Progenitor cell of endocrine pancreas (in vitro differentiated cells): ENCODE measurements around the gene VIT. TPM values are rescaled to one million over a fixed set of nuclear protein-coding genes. Genes with fewer than 3 reads are reported as not detected.

Experiments
- DNase-seq: peaks from one replicate; pipeline ENCODE4 v3.0.0; 2021; ENCODE audit warnings: low spot score; ENCODE audit not compliant: unreplicated experiment
- H3K27ac Mint-ChIP-seq: 2 replicates; pipeline ENCODE4 v1.8.0; 2021; ENCODE audit warnings: mild to moderate bottlenecking, moderate library complexity, mixed read lengths
- H3K27me3 Mint-ChIP-seq: 2 replicates; pipeline ENCODE4 v1.8.0; 2021; ENCODE audit warnings: mixed read lengths
- H3K36me3 Mint-ChIP-seq: 2 replicates; pipeline ENCODE4 v1.8.0; 2022; ENCODE audit warnings: mixed read lengths; ENCODE audit not compliant: insufficient read depth
- H3K4me1 Mint-ChIP-seq: 2 replicates; pipeline ENCODE4 v1.8.0; 2021; ENCODE audit warnings: low read depth, mixed read lengths
- H3K4me3 Mint-ChIP-seq: 2 replicates; pipeline ENCODE4 v1.8.0; 2021; ENCODE audit warnings: low read depth, mild to moderate bottlenecking, moderate library complexity, mixed read lengths
- H3K9me3 Mint-ChIP-seq: 2 replicates; pipeline ENCODE4 v1.8.0; 2021; ENCODE audit warnings: low read depth, mixed read lengths
- CTCF ChIP-seq: fragments of 200-600 bp; sonication (generic); IDR thresholded peaks from one replicate; pipeline ENCODE4 v1.5.0; 2021; ENCODE audit warnings: antibody characterized with exemption, mild to moderate bottlenecking; ENCODE audit not compliant: unreplicated experiment
- total RNA-seq: library from RNA; stranded (reverse); gene quantifications from 2 replicates; pipeline ENCODE4 v1.2.1, GENCODE V29; 2021

VIT gene
- total RNA-seq, 1 donor from 2014 or later = not detected

DNA sequence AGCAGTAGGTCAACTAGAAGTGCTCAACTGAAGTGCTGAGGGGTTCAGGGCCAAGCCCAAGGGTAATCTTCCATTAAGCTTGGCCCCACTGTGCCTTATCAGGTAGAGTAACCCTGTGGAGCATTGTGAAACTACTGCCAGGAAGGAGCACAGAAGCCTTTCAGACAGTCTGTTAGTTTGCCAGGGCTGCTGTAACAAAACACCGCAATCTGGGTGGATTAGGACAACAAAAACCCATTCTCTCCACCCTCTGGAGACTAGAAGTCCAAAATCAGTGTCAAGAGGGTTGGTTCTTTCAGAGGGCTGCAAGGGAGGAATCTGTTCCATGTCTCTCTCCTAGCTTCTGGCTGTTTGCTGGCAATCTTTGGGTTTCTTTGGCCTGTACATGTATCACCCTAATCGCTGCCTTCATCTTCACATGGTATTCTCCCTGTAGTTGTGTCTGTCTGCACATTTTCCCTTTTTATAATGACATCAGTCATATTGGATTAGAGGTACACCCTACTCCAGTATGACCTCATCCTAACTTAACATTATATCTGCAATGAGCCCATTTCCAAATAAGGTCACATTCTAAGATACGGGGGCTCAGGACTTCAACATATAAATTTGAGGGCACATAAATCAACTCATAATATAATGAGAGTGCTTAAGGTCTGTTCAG is 21.2 kb downstream of the VIT start:
- no peaks in the 10 kb centered on the region for H3K27me3 Mint-ChIP-seq
- no peak for DNase-seq
- no peak overlapping the region for H3K4me3 Mint-ChIP-seq
- peaks cover 1% of the 10 kb centered on the region for H3K36me3 Mint-ChIP-seq
- H3K27ac Mint-ChIP-seq = no peak overlapping the region
- no peaks in the 10 kb centered on the region for H3K4me1 Mint-ChIP-seq
- TF ChIP-seq CTCF = no peak
- H3K9me3 Mint-ChIP-seq = peaks cover 6% of the 10 kb centered on the region

DNA sequence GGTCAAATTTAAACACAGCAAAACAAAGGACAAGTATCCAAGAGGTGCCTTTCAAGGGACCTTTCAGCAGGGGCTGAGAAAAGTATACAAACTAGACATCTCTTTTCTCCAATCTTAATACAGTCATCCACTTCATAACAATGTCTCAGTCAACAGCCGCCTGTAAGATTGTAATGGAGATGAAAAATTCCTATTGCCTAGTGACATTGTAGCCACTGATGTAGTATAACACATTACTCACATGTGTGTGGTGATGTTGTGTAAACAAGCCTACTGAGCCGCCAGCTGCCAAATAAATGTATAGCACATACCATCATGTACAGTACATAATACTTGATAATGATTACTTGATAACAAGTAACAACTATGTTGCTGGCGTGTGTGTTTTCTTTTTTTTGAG is 31.0 kb downstream of the VIT start:
- no peak overlapping the region for H3K27ac Mint-ChIP-seq
- no peaks in the 10 kb centered on the region for H3K9me3 Mint-ChIP-seq
- H3K4me1 Mint-ChIP-seq = no peaks in the 10 kb centered on the region
- no peaks in the 10 kb centered on the region for H3K27me3 Mint-ChIP-seq
- no peak overlapping the region for H3K4me3 Mint-ChIP-seq
- H3K36me3 Mint-ChIP-seq = no peaks in the 10 kb centered on the region
- DNase-seq = no peak
- TF ChIP-seq CTCF = no peak

GRCh38 chr2:36729067-36729466 is 32.6 kb downstream of the VIT start:
- Mint-ChIP-seq H3K9me3 (no peaks in the 10 kb centered on the region), H3K27ac (no peak overlapping the region), H3K4me3 (no peak overlapping the region), H3K36me3 (no peaks in the 10 kb centered on the region), H3K4me1 (no peaks in the 10 kb centered on the region), H3K27me3 (no peaks in the 10 kb centered on the region)
- no peak for TF ChIP-seq CTCF
- no peak for DNase-seq

DNA sequence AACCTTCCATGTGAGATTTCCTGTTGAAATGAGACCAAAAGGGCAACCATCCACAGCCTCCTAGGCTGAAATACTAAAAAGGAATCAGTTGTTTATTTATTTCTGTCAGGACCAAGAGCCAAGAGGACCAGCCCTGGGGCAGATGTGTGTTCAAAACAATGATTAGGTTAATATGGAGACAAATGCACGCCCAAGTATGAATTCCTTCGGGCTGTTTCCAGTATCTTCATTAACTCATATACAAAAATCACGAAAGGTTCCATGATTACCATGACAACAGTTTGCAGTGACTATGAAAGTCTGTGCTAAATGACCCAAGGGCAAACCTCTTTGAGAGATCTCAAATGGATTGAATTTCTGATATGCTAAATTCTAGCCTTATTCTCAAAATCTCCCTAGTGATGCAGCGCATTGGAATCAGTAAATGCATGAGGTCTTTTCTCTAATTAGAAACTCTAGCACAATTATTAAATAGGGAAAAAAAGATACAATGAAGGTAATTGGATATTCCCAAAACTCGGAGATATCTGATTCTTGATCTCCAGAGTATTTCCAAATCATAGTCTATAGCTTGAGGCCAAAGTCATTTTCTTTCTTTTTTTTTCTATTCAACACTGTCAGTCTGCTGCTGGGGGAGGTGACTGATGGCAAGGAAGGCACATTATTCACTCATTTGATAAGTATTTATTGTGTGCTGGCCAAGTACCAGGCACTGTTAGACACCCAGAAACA is 35.6 kb downstream of the VIT start:
- TF ChIP-seq CTCF = no peak
- H3K27me3 Mint-ChIP-seq = no peaks in the 10 kb centered on the region
- no peak overlapping the region for H3K27ac Mint-ChIP-seq
- no peaks in the 10 kb centered on the region for H3K9me3 Mint-ChIP-seq
- H3K36me3 Mint-ChIP-seq = no peaks in the 10 kb centered on the region
- no peak for DNase-seq
- H3K4me3 Mint-ChIP-seq = no peak overlapping the region
- H3K4me1 Mint-ChIP-seq = no peaks in the 10 kb centered on the region

- no peak overlapping the region for H3K27ac Mint-ChIP-seq
- no peak for TF ChIP-seq CTCF
- no peak for DNase-seq
These were observed 36.1 kb downstream of the VIT start for GRCh38 chr2:36732673-36733036.

More at GRCh38 chr2:36732673-36733036, 36.1 kb downstream of the VIT start:
- Mint-ChIP-seq H3K9me3 (no peaks in the 10 kb centered on the region), H3K36me3 (no peaks in the 10 kb centered on the region), H3K4me3 (no peak overlapping the region), H3K27me3 (no peaks in the 10 kb centered on the region), H3K4me1 (no peaks in the 10 kb centered on the region)
